Mesendoderm (in vitro differentiated cells): ENCODE results near the gene NTF4.

Experiments used
- DNase-seq: peaks from one replicate; pipeline ENCODE4 v3.0.0; 2013
- H2AK5ac ChIP-seq: 2 replicates; pipeline ENCODE4 v1.6.1; 2013; ENCODE audit warnings: low read length, inconsistent platforms
- H2BK120ac ChIP-seq: 2 replicates; pipeline ENCODE4 v1.6.1; 2013; ENCODE audit warnings: low read depth, mild to moderate bottlenecking, low read length, moderate library complexity, mixed read lengths
- H2BK15ac ChIP-seq: replicated peaks from 2 replicates; pipeline ENCODE4 v1.6.1; 2013; ENCODE audit warnings: low read depth, mild to moderate bottlenecking, moderate library complexity
- H2BK5ac ChIP-seq: 2 replicates; pipeline ENCODE4 v1.6.1; 2013; ENCODE audit warnings: low read length, inconsistent platforms
- H3K18ac ChIP-seq: 2 replicates; pipeline ENCODE4 v1.6.1; 2013; ENCODE audit warnings: mild to moderate bottlenecking, low read length, mixed read lengths
- H3K23ac ChIP-seq: one replicate; pipeline ENCODE4 v1.6.1; 2013; ENCODE audit warnings: low read length
- H3K27ac ChIP-seq: 2 replicates; pipeline ENCODE4 v1.5.1; 2013; ENCODE audit warnings: low read depth, mild to moderate bottlenecking, inconsistent platforms, low read length, moderate library complexity
- H3K27me3 ChIP-seq: 2 replicates; pipeline ENCODE4 v1.6.1; 2013; ENCODE audit warnings: low read length, control low read depth, mild to moderate bottlenecking, inconsistent platforms; ENCODE audit not compliant: insufficient read depth, poor library complexity
- H3K36me3 ChIP-seq: 2 replicates; pipeline ENCODE4 v1.6.1; 2013; ENCODE audit warnings: low read length, inconsistent platforms; ENCODE audit not compliant: control insufficient read depth, insufficient read depth
- H3K4ac ChIP-seq: one replicate; pipeline ENCODE4 v1.6.1; 2013; ENCODE audit warnings: low read depth, mild to moderate bottlenecking, low read length, moderate library complexity
- H3K4me1 ChIP-seq: 2 replicates; pipeline ENCODE4 v1.6.1; 2013; ENCODE audit warnings: low read depth, low read length, inconsistent platforms; ENCODE audit not compliant: control insufficient read depth
- H3K4me2 ChIP-seq: 2 replicates; pipeline ENCODE4 v1.6.1; 2013; ENCODE audit warnings: low read length
- H3K4me3 ChIP-seq: 2 replicates; pipeline ENCODE4 v1.5.1; 2013; ENCODE audit warnings: mild to moderate bottlenecking, low read length
- H3K56ac ChIP-seq: one replicate; pipeline ENCODE4 v1.6.1; 2013; ENCODE audit warnings: low read length
- H3K79me1 ChIP-seq: 2 replicates; pipeline ENCODE4 v1.6.1; 2013; ENCODE audit warnings: low read length, inconsistent platforms
- H3K79me2 ChIP-seq: 2 replicates; pipeline ENCODE4 v1.6.1; 2013; ENCODE audit warnings: mild to moderate bottlenecking, low read length; ENCODE audit not compliant: control insufficient read depth, insufficient read depth
- H3K9ac ChIP-seq: 2 replicates; pipeline ENCODE4 v1.6.1; 2013; ENCODE audit warnings: low read length, inconsistent platforms
- H4K5ac ChIP-seq: one replicate; pipeline ENCODE4 v1.6.1; 2013; ENCODE audit warnings: low read length
- H4K8ac ChIP-seq: one replicate; pipeline ENCODE4 v1.6.1; 2013; ENCODE audit warnings: low read depth, mild to moderate bottlenecking, control low read depth, low read length, moderate library complexity
- WGBS: extraction: QIAGEN DNeasy Blood & Tissue Kit; methylation state at CpG from one replicate; pipeline ENCODE4 v1.1.7; 2013; ENCODE audit warnings: low lambda C conversion rate, missing lambda C conversion rate; ENCODE audit not compliant: insufficient coverage; ENCODE audit errors: extremely low coverage; 5-methylcytosine and 5-hydroxymethylcytosine counted together

Gene NTF4

GRCh38 chr19:49102303-49102702 is 37.7 kb upstream of the NTF4 start:
- Histone ChIP-seq H3K4me1 (no peaks in the 10 kb centered on the region), H2AK5ac (no peak overlapping the region), H3K27me3 (no peaks in the 10 kb centered on the region), H3K4me3 (no peak overlapping the region), H3K9ac (no peak overlapping the region), H3K56ac (no peak overlapping the region), H3K18ac (no peak overlapping the region), H2BK15ac (no peak overlapping the region), H3K36me3 (peaks cover 40% of the 10 kb centered on the region), H2BK5ac (no peak overlapping the region), H3K79me2 (peaks cover 12% of the 10 kb centered on the region), H3K27ac (no peak overlapping the region), H4K8ac (no peak overlapping the region), H3K4me2 (no peak overlapping the region), H3K4ac (no peak overlapping the region), H3K23ac (no peak overlapping the region), H4K5ac (no peak overlapping the region), H2BK120ac (no peak overlapping the region), H3K79me1 (peaks cover 20% of the 10 kb centered on the region)
- no CpG with 5 or more reads among the region's 12 CpGs for WGBS
- DNase-seq = no peak

- Histone ChIP-seq H3K27me3 (no peaks in the 10 kb centered on the region), H3K4me2 (no peak overlapping the region), H2BK120ac (no peak overlapping the region), H3K56ac (peak overlapping the region; percentile 25), H2BK15ac (no peak overlapping the region), H3K9ac (no peak overlapping the region), H2BK5ac (no peak overlapping the region), H3K27ac (no peak overlapping the region), H3K23ac (no peak overlapping the region), H4K5ac (no peak overlapping the region), H2AK5ac (no peak overlapping the region), H3K79me2 (peaks cover 12% of the 10 kb centered on the region), H3K4me3 (no peak overlapping the region), H3K36me3 (peaks cover 38% of the 10 kb centered on the region), H4K8ac (no peak overlapping the region), H3K4ac (no peak overlapping the region), H3K4me1 (no peaks in the 10 kb centered on the region), H3K18ac (no peak overlapping the region), H3K79me1 (peaks cover 20% of the 10 kb centered on the region)
- no peak for DNase-seq
- WGBS = no CpG with 5 or more reads among the region's 12 CpGs
These were observed 36.5 kb upstream of the NTF4 start for GRCh38 chr19:49101160-49101559.

GRCh38 chr19:49098795-49099194 is 34.2 kb upstream of the NTF4 start:
- H3K18ac ChIP-seq = no peak overlapping the region
- H3K9ac ChIP-seq = no peak overlapping the region
- peaks cover 33% of the 10 kb centered on the region for H3K36me3 ChIP-seq
- H3K79me1 ChIP-seq = peaks cover 25% of the 10 kb centered on the region
- H3K4ac ChIP-seq = no peak overlapping the region
- H4K5ac ChIP-seq = no peak overlapping the region
- no peak for DNase-seq
- no peak overlapping the region for H2BK5ac ChIP-seq
- H3K4me3 ChIP-seq = no peak overlapping the region
- no peaks in the 10 kb centered on the region for H3K4me1 ChIP-seq
- H2BK120ac ChIP-seq = no peak overlapping the region
- no peaks in the 10 kb centered on the region for H3K27me3 ChIP-seq
- H3K4me2 ChIP-seq = no peak overlapping the region
- no peak overlapping the region for H3K23ac ChIP-seq
- WGBS = no CpG with 5 or more reads among the region's 4 CpGs
- no peak overlapping the region for H3K27ac ChIP-seq
- H2AK5ac ChIP-seq = no peak overlapping the region
- H3K79me2 ChIP-seq = peaks cover 18% of the 10 kb centered on the region
- no peak overlapping the region for H3K56ac ChIP-seq
- H2BK15ac ChIP-seq = no peak overlapping the region
- H4K8ac ChIP-seq = no peak overlapping the region

- Histone ChIP-seq H3K27me3 (no peaks in the 10 kb centered on the region), H4K8ac (no peak overlapping the region), H3K18ac (no peak overlapping the region), H3K79me2 (peaks cover 20% of the 10 kb centered on the region), H3K4me1 (no peaks in the 10 kb centered on the region), H3K4me2 (no peak overlapping the region), H3K23ac (no peak overlapping the region), H3K9ac (no peak overlapping the region), H3K4ac (no peak overlapping the region), H3K4me3 (no peak overlapping the region), H3K27ac (no peak overlapping the region), H2BK15ac (no peak overlapping the region), H3K56ac (no peak overlapping the region), H3K36me3 (peaks cover 28% of the 10 kb centered on the region), H3K79me1 (peaks cover 25% of the 10 kb centered on the region), H4K5ac (no peak overlapping the region), H2AK5ac (no peak overlapping the region), H2BK5ac (no peak overlapping the region), H2BK120ac (no peak overlapping the region)
- WGBS = no CpG with 5 or more reads among the region's 8 CpGs
- peak; percentile 90 for DNase-seq
These were observed 33.1 kb upstream of the NTF4 start for GRCh38 chr19:49097453-49098288.

- no peak for DNase-seq
- no peak overlapping the region for H3K4me2 ChIP-seq
- no peak overlapping the region for H4K5ac ChIP-seq
These were observed 30.2 kb upstream of the NTF4 start for GRCh38 chr19:49094505-49095482.

More at GRCh38 chr19:49094505-49095482, 30.2 kb upstream of the NTF4 start:
- Histone ChIP-seq H3K4me3 (no peak overlapping the region), H3K79me2 (peaks cover 32% of the 10 kb centered on the region), H2BK15ac (no peak overlapping the region), H3K23ac (no peak overlapping the region), H3K9ac (no peak overlapping the region), H2BK120ac (no peak overlapping the region), H2BK5ac (no peak overlapping the region), H3K18ac (no peak overlapping the region), H3K27me3 (no peaks in the 10 kb centered on the region), H3K79me1 (peaks cover 31% of the 10 kb centered on the region), H3K36me3 (peaks cover 36% of the 10 kb centered on the region), H4K8ac (no peak overlapping the region), H2AK5ac (no peak overlapping the region), H3K56ac (no peak overlapping the region), H3K4me1 (no peaks in the 10 kb centered on the region), H3K27ac (no peak overlapping the region), H3K4ac (no peak overlapping the region)
- no CpG with 5 or more reads among the region's 23 CpGs for whole genome bisulfite sequencing
